Mesothelial cell of epicardium (in vitro differentiated cells): ENCODE measurements around the gene ANKRD44. TPM values are rescaled to one million over a fixed set of nuclear protein-coding genes. Genes with fewer than 3 reads are reported as not detected.

Experiments used
- DNase-seq, 2 experiments: peaks; one replicate each; pipeline ENCODE4 v3.0.0; 2021; ENCODE audit warnings: low spot score in 2 of 2; ENCODE audit not compliant: unreplicated experiment in 2 of 2
- H3K27ac Mint-ChIP-seq: 2 replicates; pipeline ENCODE4 v1.8.0; 2021; ENCODE audit warnings: mixed read lengths
- H3K27me3 Mint-ChIP-seq: 2 replicates; pipeline ENCODE4 v1.8.0; 2021; ENCODE audit warnings: low read depth, mixed read lengths
- H3K36me3 Mint-ChIP-seq: 2 replicates; pipeline ENCODE4 v1.8.0; 2021; ENCODE audit warnings: mixed read lengths
- H3K4me1 Mint-ChIP-seq: 2 replicates; pipeline ENCODE4 v1.8.0; 2021; ENCODE audit warnings: mixed read lengths
- H3K4me3 Mint-ChIP-seq: 2 replicates; pipeline ENCODE4 v1.8.0; 2021; ENCODE audit warnings: mild to moderate bottlenecking, moderate library complexity, mixed read lengths
- H3K9me3 Mint-ChIP-seq: 2 replicates; pipeline ENCODE4 v1.8.0; 2021; ENCODE audit warnings: mixed read lengths
- CTCF ChIP-seq: fragments of 200-600 bp; sonication (generic); IDR thresholded peaks from one replicate; pipeline ENCODE4 v1.5.0; 2021; ENCODE audit warnings: antibody characterized with exemption; ENCODE audit not compliant: unreplicated experiment
- total RNA-seq: library from RNA; stranded (reverse); gene quantifications from 3 replicates; pipeline ENCODE4 v1.2.1, GENCODE V29; 2021

ANKRD44 gene
- total RNA-seq, 1 donor from 2014 or later: 10.4 TPM

- Mint-ChIP-seq H3K4me3 (no peak overlapping the region), H3K27ac (no peak overlapping the region), H3K4me1 (peaks cover 8% of the 10 kb centered on the region), H3K36me3 (no peaks in the 10 kb centered on the region), H3K9me3 (no peaks in the 10 kb centered on the region), H3K27me3 (no peaks in the 10 kb centered on the region)
- no peak for TF ChIP-seq CTCF
- no peak for DNase-seq
Observed at GRCh38 chr2:197149546-197149945, 161.0 kb downstream of the ANKRD44 start.

- H3K4me1 Mint-ChIP-seq: peaks cover 8% of the 10 kb centered on the region
- no peaks in the 10 kb centered on the region for H3K27me3 Mint-ChIP-seq
Observed at GRCh38 chr2:197148401-197148800, 162.2 kb downstream of the ANKRD44 start.

GRCh38 chr2:197147942-197148341, 162.6 kb downstream of the ANKRD44 start:
- Mint-ChIP-seq H3K4me3 (no peak overlapping the region), H3K27ac (no peak overlapping the region), H3K4me1 (peaks cover 8% of the 10 kb centered on the region), H3K9me3 (no peaks in the 10 kb centered on the region), H3K36me3 (no peaks in the 10 kb centered on the region), H3K27me3 (no peaks in the 10 kb centered on the region)
- no peak for DNase-seq
- TF ChIP-seq CTCF: no peak

More at GRCh38 chr2:197148401-197148800, 162.2 kb downstream of the ANKRD44 start:
- Mint-ChIP-seq H3K9me3 (no peaks in the 10 kb centered on the region), H3K27ac (no peak overlapping the region), H3K36me3 (no peaks in the 10 kb centered on the region), H3K4me3 (no peak overlapping the region)
- no peak for TF ChIP-seq CTCF
- DNase-seq: no peak

GRCh38 chr2:197146995-197147394, 163.6 kb downstream of the ANKRD44 start:
- Mint-ChIP-seq H3K4me3 (no peak overlapping the region), H3K27me3 (no peaks in the 10 kb centered on the region), H3K4me1 (peaks cover 2% of the 10 kb centered on the region), H3K9me3 (no peaks in the 10 kb centered on the region), H3K36me3 (no peaks in the 10 kb centered on the region), H3K27ac (no peak overlapping the region)
- no peak for TF ChIP-seq CTCF
- DNase-seq: no peak

GRCh38 chr2:197145471-197146056, 165.0 kb downstream of the ANKRD44 start:
- peaks cover 2% of the 10 kb centered on the region for H3K4me1 Mint-ChIP-seq
- H3K27me3 Mint-ChIP-seq: no peaks in the 10 kb centered on the region
- H3K27ac Mint-ChIP-seq: no peak overlapping the region
- no peaks in the 10 kb centered on the region for H3K36me3 Mint-ChIP-seq
- TF ChIP-seq CTCF: no peak
- no peak overlapping the region for H3K4me3 Mint-ChIP-seq
- no peak for DNase-seq
- H3K9me3 Mint-ChIP-seq: no peaks in the 10 kb centered on the region

- TF ChIP-seq CTCF: no peak
- H3K4me1 Mint-ChIP-seq: peaks cover 2% of the 10 kb centered on the region
- no peaks in the 10 kb centered on the region for H3K36me3 Mint-ChIP-seq
- H3K9me3 Mint-ChIP-seq: no peaks in the 10 kb centered on the region
- no peak overlapping the region for H3K4me3 Mint-ChIP-seq
- DNase-seq: no peak
- no peaks in the 10 kb centered on the region for H3K27me3 Mint-ChIP-seq
- H3K27ac Mint-ChIP-seq: no peak overlapping the region
Observed at GRCh38 chr2:197144183-197144582, 166.4 kb downstream of the ANKRD44 start.
